HS-5 (cell line): ENCODE results near the gene APLF.
"Not testable (repeated sequence)": the region's sequence is repeated elsewhere in the genome, so short reads cannot be mapped to it uniquely, and the experiment has no call there.

ENCODE experiments used
- DNase-seq: peaks from one replicate; pipeline ENCODE4 v3.0.0-alpha.2; 2012; ENCODE audit warnings: low read depth

APLF gene

GRCh38 chr2:68579689-68580088, 112.3 kb downstream of the APLF start:
- no peak for DNase-seq

DNA sequence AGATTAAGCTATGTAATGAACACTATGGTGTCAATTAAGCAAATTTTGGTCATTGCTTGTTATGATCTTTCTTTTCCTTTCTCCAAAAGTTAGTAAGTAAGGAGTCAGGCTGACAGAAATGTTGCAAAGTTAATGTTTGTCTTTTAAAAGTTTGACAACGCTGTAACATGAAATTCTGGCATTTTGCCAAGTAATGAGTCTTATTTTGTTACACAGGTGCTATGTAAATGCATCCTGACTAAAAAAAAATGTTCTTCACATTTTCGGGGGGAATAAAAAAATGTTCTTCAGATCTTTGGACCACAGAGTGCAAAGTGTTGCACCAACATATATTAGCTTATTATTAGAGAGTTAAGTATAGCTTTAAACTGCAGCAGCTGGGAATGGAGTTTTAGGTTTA, 121.2 kb downstream of the APLF start:
- DNase-seq, result no peak

GRCh38 chr2:68589963-68590362, 122.6 kb downstream of the APLF start:
- no peak for DNase-seq

- DNase-seq, result no peak
These were observed 123.3 kb downstream of the APLF start for GRCh38 chr2:68590702-68591101.

- DNase-seq, result no peak
These were observed 123.8 kb downstream of the APLF start for GRCh38 chr2:68591225-68591624.

DNA sequence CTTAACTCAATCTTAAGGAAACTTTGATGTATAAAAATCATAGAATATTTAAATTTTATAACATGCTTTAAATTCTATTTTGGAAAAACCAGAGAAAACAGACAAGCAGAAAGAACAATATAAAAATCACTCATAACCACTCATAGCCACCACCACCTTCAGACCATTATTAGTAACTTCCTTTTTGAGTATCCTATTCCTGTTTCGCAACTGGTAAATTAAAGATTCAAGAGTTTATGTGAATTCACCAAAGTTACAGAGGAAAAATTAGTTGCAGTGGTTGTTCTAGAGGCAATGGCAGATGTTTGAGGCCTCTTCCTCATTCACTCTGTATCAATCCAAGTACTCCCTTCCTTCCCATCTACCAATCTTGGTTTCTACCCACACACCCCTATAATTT, 126.7 kb downstream of the APLF start:
- no peak for DNase-seq

- peak; percentile 9 for DNase-seq
These were observed 127.5 kb downstream of the APLF start for GRCh38 chr2:68594674-68595492.

DNA sequence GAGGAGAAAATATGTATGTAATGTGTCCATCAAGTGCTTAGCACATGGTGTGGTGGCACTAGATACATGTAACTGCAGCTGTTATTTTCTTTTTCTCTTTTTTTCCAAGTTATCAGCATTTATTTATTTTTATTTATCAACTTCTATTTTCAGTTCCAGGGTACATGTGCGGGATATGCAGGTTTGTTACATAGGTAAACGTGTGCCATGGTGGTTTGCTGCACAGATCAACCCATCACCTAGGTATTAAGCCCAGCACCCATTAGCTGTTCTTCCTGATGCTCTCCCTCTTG, 128.1 kb downstream of the APLF start:
- DNase-seq, result not testable (repeated sequence)

GRCh38 chr2:68600495-68600894, 133.1 kb downstream of the APLF start:
- not testable (repeated sequence) for DNase-seq

DNA sequence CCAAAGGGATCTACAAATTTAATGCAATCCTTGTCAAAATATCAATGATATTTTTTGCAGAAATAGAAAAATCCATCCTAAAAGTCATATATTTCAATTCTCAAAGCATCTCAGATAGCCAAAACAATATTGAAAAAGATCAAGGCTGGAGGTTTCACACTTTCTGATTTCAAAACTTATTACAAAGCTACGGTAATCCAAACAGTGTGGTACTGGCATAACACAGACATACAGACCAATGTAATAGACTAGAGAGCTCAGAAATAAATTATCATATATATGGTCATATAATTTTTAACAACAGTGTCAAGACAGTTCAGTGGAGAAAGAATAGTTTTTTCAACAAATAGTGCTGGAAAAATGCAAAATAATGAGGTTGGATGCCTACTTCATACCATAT, 135.7 kb downstream of the APLF start:
- DNase-seq, result no peak

GRCh38 chr2:68604077-68604476, 136.7 kb downstream of the APLF start:
- no peak for DNase-seq

- no peak for DNase-seq
These were observed 138.6 kb downstream of the APLF start for GRCh38 chr2:68605939-68606338.

DNA sequence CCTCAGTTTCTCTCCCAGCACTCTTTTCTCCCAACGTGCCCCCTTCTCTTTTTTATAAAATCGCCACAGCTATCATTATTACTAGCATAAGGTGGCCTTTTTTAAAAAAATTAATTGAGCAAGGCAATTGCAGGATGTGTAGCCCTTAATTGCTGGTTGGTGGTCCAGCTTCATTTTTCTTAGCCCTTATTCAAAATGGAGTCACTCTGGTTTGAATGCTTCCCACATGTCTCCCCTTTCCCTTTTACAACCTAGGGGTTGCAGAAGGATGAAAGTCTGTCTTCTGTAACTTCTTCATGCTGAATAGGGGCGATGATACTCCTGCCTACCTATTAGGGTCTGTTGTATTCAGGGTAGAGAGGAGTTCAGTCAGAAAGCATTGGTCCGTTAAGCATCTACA, 139.4 kb downstream of the APLF start:
- no peak for DNase-seq

DNA sequence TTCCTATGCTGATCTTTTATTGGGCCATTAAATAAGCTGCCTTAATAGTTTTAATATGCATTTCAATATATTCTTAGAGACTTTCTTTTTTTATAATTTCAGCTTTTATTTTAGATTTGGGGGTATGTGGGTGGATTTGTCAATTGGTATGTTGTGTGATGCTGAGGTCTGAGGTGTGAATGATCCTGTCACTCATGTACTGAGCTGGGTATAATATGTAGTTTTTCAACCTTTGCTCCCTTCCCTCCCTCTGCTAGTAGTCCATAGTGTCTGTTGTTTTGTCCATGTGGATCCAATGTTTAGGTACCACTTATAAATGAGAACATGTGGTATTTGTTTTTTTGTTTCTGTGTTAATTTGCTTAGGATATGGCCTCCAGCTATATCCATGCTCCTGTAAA, 140.5 kb downstream of the APLF start:
- no peak for DNase-seq

GRCh38 chr2:68612765-68613519, 145.6 kb downstream of the APLF start:
- DNase-seq, result no peak

- no peak for DNase-seq
These were observed 153.4 kb downstream of the APLF start for GRCh38 chr2:68620772-68621171.

DNA sequence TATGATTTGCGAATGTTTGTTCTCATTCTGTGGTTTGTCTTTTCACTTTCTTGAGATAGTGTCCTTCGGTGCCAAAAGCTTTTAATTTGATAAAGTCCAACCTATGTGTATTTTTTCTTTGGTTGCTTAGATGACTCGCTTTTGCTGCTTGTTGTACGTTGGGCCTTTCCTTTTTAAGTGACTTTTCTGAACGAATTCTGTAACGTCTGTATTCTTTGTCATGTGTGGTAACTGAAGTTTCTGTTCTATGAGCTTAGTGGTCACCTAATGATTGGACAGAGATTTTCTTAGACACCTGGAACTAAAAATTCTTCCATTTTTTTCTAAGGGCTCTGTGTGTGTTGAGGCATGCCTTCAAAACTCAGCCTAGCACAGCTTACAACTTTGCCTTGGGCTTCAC, 156.4 kb downstream of the APLF start:
- no peak for DNase-seq

DNA sequence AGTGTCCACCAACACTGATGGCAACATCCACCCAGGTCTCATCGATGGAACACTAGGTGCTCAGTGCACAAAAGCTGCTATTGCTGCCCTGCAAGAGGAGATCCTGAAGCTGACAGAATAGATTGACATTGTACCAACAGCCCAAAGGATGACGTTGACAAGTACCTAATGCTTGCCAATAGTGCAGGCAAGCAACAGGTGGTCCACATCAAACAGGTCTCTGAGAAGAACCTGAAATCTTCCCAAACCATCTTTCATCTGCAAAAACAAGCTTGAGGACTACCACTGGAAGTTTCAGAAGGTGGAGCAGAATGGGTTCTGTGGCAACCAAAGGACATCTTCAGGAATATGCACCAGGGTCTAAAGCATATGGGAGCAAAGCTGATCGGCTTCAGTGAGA, 160.2 kb downstream of the APLF start:
- DNase-seq, result no peak
